Urothelium cell line (cell line): ENCODE data around the gene CTBP1.

Experiments
- DNase-seq: peaks from one replicate; pipeline ENCODE4 v3.0.0; 2011; ENCODE audit warnings: low spot score, mixed read lengths
- FAIRE-seq: peaks from 2 replicates; lab custom pipeline; 2011; peaks lifted over from hg19 to GRCh38; lab: Jason Lieb, UNC

Gene CTBP1

DNA sequence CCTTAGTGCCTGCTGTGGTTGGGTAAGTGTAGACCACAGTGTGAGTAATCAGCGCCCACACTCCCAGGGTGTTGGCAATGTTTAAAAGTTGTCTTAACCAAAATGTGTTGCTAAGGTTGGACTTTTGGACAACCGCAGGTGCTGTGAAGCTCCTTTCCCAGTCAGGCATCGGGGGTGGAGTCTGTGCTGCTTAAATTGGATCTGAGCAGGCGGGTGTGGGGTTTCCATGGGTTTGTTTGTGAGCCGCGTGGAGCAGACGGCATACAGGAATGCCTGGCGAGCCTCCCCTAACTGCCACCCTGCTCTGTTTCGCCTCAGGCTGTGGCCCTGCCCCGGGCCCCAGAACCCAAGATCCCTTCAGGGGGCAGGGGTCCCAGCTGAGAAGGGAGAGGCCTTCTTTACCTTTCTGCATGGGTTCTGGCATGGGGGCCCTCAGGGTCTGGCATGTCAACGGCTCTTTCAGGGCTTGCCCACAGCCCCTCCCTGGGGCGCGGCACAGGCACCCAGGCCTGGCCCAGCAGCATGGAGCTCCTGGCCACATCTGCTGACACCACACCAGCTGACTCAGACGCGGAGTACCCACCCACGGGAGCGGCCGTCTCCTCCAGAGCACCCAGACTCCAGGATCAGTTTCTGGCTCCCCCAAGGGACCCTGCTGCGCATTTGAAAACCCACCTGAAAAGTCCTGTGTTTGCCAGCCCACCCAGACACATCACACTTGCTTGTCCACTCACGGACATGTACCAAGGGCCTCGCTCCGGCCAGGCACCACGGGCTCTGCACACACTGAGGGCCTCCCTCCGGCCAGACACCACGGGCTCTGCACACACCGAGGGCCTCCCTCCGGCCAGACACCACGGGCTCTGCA is 71.4 kb downstream of the CTBP1 start:
- FAIRE-seq (no peak), DNase-seq (peak; percentile 53)

DNA sequence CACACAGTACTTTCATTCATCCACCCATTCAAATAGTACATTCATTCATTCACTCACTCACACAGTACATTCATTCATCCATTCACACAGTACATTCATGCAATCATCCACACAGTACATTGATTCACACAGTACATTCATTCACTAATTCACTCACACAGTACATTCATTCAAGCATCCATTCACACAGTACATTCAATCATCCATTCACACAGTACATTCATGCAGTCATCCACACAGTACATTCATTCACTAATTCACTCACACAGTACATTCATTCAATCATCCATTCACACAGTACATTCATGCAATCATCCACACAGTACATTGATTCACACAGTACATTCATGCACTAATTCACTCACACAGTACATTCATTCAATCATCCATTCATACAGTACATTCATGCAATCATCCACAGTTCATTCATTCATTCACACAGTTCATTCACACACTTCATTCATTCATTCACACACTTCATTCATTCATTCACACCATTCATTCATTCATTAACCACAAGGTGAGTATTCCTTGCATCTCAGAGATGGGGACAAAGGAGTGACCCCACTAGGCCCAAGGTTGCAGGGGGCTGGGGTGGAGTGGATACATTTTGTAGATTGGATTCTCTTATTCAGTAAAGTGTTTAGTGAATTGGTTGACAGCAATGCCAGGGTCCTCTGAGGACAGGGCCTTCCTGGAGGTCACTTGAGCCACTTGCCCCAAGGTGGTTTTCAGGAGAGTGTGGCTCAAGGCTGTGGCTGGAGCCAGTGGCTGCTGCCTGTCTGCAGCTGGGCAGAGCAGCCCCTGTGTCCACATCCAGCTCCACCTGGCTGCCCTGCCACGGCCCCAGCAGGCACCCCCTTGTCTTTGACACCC is 72.3 kb downstream of the CTBP1 start:
- no peak for DNase-seq
- peak; percentile 77 for FAIRE-seq

DNA sequence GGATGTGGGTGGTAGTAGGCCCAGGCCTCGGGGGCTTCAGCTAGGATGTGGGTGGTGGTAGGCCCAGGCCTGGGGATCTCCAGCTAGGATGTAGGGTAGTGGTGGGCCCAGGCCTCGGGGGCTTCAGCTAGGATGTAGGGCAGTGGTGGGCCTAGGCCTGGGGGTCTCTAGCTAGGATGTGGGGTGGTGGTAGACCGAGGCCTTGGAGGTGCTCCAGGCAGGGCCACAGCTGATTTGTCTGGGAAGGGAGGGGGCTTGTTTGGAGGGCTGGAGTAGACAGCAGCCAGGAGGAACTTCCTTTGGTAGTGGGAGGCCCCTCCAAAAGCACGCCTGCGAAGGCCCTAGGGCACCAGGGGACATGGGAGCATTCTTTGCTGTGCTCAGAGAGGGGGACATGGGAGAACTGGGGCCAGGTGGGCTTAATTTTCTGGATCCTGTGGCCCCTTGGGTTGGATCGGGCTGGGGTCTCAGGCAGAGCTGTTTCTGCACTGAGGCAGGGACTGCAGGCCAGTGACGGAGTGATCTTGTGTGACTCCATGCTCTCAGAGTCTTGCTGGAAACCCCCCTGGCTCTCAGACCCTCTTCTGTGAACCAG is 73.2 kb downstream of the CTBP1 start:
- no peak for FAIRE-seq
- DNase-seq, result no peak

DNA sequence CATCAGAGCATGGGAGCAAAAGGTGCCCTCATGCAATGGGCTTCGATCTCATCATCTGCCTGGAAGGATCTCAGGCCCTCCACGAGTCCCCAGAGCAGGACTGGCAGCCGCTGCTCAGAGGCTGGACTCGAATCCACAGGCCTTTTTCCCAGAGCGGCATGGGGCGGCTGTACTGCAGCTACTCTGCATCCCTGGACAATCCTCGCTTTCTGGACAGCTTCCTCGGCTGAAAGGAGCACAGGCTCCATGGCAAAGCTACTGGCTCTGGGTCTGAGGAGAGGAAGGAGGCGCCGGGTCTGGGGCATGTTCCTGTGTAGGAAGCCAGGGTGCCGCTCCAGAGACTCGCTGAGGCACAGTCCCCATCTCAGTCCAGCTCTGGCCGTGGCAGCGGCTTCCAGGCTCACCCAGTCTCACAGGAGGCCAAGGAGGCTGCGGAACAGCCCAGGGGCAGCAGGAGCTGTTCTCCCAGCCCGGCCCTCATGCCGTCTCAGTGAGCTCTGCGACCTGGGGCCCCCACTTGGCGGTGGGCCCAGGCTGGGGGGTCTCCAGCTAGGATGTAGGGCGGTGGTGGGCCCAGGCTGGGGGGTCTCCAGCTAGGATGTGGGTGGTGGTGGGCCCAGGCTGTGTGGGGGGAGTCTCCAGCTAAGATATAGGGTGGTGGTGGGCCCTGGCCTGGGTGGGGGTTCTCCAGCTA is 73.8 kb downstream of the CTBP1 start:
- DNase-seq, result no peak
- no peak for FAIRE-seq

DNA sequence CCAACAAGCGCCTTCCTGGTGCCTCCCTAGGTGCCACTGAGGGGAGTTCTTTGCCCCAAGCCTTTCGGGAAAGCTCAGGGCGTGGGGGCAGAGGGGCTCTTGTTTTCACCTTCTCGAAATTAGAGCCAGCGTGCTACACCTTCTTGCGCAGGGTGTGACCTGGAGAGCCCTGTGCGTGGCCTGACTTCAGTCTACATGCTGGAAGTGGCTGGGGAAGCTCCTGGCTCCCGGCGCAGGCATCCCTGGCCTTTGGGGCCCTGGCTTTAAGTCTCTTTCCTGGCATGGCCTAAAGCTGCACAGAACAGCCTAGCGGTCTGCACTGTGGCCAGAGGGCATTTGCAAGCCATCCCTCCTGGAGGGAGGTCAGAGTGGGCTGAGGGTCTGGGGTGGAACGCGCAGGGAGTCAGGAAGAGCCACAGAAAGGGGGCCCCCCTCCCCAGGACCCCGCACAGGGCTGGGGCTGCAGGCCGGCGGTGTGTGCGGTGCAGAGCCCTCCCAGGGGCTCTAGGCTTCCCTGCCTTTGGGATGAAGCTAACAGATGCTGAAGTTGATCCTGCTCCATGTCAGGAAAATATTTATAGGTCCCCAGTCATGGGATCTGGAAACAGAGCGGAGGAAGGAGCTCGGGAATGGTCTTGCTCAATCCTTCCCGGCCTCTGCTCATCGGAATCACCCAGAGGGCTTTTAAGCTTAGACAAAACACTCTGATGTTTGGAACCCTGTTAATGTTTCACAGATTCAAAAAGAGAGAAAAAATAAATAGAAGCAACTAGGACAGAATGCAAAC is 75.8 kb downstream of the CTBP1 start:
- FAIRE-seq (no peak), DNase-seq (no peak)

DNA sequence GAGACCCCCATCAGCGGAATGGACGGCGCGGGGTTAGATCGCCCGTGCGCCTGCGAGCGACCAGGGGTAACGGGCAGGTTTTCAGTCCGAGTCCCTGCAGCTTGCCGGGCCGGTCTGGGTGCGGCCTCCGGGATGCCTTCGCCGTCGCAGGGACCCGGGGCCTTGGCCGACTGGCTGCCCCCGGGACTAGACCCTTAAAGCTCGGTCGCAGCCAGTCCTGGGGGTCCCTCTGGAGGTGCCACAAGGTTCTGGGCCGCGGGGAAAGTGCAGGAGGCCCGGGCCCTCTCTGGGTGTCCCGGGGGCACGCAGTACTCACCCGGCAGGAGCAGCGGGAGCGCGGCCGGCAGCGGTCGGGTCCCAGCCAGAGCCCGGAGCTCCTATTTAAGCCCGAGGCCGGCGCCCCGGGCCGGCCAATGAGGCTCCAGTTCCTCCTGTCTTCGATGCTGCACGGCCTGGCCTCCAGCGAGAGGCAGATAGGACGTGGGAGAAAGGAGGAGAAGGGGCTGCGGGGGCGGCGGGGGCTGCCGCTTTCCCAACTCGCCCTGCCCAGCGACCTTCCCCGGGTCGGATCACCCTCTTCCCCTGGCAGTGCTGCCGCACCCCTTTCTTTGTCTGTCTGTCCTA is 76.6 kb downstream of the CTBP1 start, which contains the start of gene SPON2:
Gene SPON2 (minus strand): TSS at position 356 of the 624 bp plus-strand sequence.
- FAIRE-seq, result no peak

DNA sequence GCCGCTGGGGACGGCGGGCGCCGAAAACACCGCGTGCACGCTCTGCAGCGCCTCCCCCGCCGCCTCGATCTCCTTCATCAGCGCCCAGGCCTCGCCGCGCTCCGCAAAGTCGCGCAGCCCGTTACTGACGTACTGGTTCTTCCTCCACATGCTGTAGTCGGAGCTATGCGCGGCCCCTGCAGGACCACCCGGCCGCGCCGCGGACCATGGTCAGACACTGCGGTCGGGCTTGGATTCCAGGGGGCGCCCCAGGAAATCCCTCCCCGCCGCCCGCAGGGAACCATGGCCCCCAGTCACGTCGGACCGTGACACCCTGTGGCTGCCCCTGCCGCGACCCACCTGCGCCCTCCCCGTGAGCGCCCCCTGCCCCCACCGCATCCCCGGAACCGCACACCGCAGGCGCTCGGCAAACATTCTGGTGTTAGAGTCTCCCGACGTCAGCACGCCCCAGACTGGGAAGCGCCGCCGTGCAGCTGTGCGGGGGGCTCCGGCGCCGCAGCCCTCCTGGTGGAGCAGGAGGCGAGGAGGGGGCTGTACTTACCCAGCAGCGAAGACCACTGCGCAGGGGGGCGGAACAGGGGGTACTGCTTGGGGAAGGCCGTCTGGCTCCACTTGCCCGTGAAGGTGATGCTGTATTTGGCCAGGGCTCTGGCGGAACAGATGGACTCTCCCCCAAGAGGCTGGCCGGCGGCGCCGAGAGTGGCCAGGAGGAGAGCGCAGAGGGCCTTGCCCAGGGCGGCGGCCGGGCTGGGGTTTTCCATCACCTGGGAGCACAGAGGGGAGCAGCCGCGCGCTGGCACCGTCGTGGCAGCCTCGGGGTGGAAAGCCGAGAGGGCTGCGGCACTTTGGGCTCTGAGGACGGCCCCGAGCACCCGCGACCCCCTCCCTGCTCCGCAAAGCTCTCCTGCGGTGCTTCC is 77.4 kb downstream of the CTBP1 start:
- DNase-seq (no peak), FAIRE-seq (no peak)

More for the DNA sequence above, 76.6 kb downstream of the CTBP1 start, which contains the start of gene SPON2:
- DNase-seq, result no peak

DNA sequence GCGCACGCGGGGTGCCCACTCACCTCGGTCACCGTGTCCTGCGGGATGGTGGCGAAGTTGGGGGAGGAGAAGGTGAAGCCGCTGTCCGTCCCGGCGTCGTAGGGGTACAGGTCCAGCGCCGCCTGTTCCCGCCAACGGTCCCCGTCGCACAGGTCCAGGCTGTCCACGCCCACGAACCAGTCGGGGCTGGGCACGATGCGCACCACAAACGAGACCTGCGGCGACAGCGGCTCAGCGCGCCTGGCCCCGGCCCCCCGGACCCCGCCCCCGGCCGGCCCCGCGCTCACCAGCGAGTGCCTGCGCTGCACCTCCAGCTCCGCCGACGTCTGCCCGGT is 78.0 kb downstream of the CTBP1 start:
- DNase-seq (no peak), FAIRE-seq (no peak)

DNA sequence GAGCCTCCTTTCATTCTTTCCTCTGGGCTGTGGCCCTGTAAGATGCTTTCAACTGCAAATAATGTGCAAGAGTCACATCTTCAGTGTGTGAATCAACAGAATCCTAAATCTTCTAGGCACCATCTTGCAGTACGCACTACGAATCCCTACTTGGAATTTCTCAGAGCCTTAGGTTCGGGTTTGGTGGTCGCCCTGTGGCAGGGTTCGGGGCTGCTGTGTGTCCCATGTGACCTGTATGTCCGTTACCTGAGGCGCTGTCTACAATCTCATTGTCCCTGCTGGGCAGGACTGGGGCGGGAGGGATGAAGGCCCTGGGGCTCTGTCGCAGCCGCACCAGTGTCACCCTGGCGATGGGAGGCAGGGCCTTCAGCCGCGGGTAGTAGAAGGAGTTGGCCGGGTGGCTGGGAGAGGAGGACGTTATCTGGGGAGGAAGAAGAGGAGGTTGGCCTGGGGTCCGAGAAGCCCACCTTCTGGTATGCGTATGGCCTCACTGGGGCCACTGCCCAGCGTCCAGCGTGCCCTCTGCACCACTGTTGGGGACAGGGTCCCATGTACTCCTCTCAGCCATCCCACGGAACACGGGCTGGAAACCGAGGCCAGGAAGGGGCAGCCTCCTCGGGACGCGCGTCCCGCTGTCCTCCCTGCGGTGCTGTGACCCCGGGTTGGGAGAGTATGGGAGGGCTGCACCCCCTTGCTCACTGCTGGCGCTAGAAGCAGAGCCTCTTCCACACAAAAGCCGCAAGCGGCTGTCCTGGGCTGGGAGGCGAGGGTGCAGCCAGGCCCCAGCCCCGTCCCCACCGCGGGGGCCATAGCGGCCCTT is 78.6 kb downstream of the CTBP1 start:
- FAIRE-seq (no peak), DNase-seq (no peak)

DNA sequence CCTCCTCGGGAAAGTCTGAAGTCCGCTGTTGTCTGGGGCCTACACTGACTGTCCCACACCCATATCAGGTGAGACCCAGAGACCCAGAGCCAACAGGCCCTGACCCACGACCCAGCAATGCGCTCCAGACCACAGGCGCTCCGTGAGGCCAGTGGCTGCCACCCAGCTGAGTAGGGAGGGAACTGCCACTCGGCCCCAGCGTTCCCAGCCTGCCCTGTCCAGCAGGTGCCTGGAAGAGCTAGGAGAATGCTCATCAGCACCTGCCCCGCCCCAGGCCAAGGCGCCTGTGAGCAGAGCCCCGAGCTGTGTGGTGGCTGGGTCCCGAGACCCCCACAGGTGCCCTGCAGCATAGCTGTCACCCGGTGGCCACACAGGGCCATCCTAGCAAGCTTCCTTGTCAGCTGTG is 79.2 kb downstream of the CTBP1 start:
- FAIRE-seq (no peak), DNase-seq (no peak)

DNA sequence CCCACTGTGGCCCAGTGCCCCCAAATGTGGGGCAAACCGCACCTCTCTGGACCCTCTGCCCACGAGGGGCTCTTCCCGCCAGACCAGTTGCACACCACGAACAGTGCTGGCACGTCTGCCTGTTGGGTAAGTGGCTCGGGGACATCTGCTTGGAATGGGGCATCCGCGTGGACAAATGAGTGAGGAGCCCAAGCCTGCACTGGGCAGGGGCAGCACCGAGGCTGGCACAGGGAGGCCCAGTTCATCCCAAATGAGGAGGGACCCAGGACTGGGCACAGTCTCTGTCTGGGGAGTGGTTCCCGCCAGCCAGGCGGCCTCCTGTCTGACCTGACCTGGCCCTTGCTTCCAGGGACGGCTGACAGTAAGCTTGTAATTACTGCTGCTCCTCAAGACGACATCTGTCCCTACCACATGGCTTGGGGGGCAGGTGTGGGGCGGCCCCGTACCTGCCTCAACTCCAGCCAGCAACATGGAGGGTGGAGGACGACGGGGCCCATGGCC is 79.7 kb downstream of the CTBP1 start:
- DNase-seq (no peak), FAIRE-seq (no peak)

DNA sequence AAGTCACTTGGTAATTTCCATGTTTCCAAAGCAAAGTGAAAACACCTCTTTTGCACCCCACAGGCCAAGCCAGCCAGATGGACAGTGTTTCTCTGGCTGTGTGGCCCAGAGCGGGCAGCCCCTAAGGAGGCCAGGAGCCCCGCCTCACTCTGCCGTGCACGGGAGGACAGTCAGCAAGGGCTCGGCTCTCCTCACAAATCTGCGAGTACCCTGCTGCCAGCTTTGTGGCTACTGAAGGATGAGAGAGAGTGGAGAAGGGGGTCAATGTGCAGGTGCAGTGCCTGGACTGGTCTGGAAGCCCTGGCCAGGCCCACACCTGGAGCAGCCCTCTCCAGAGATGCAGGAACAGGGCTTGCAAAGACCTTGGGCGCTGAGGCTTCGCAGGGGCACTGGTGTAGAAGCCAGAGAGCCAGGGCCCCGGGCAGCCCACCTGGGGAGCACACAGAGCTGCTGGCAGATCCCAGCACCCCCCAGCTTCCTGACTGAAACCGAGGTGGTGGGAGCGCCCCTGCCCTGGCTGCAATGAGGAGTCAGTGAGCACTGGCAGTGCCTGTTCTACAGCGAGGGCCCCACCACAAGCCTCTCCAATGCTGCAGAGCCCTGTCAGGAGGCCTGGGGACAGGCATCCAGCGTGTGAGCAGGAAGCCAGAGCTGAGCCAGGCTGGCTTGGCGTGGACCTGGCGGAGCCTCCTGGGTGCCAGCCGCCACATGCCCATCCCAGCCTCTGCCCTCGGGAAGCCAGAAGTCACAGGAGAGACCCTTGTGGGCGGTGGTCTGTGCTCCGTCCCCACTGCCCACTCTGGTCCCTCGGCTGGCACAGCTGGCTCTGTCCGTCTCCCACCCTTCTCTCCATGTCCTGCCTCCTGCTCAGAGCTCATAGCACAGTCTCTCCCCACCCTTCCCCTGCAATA is 80.5 kb downstream of the CTBP1 start:
- FAIRE-seq (no peak), DNase-seq (no peak)

DNA sequence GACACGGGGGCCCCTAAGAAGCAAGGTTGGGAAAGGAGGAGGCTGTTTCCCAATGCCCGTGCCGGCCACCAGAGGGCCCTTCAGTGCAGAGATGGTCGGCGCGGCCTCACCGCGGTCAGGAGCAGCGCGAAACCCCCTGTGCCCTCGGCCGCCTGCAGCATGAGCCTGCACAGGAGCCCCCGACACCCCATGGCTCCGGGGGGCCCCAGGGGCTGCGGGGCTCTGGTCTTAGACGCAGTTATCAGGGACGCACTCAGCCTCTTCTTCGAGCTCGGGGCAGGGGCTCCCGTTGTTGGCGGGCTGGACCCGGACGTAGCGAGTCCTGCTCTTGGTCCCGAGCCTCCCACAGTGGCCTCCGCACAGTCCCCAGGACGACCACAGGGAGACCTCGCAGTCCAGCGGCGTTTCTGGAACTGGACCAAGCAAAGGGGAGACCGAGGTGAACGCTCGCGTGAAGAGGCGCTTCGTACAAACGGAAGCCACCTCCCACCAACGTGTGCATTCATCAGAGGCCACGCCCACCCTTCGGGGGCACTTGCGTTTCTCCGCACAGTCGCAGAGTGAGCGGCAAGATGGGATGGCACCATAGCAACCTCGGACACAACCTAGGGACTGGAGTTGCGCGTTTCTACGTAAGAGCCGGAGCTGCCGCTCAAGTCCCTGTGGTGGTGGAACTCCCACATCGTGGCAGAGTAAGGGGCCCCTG is 81.5 kb downstream of the CTBP1 start:
- FAIRE-seq, result peak; percentile 50

DNA sequence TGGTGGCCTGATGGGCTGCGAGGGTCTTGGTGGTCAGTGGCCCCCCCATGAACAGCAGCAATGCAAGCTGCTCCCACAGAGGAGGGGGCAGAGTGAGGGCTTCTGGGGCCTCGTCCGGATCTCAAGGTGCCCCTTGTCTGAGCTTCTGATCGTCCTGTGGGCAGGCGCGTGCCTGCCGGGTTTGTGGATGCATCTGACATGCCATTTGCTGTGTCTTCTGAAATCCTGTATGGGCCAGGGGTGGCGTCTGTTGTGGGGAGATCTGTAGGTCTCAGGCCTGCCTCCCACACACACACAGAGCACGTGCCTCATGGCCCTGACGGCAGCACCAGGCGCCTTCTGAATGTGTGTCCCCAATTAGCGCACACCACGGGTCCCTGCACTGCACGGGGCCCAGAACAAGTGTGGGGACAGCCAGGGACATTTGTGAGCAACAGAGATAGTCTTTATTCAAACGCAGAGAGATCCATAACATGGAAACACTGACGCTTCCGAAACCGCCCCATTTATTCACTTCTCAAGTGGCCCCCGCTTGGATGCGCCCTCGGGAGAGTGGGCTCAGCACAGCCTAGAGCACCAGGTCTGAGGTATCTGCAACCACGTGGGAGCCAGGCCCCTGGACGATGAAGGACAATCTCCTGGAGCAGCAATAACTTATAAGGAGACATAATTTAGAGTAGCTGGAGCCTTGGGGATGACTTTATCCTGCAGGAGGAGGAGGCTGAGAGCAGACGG is 82.3 kb downstream of the CTBP1 start:
- no peak for DNase-seq
- FAIRE-seq, result no peak

More for the DNA sequence above, 81.5 kb downstream of the CTBP1 start:
- peak; percentile 82 for DNase-seq

DNA sequence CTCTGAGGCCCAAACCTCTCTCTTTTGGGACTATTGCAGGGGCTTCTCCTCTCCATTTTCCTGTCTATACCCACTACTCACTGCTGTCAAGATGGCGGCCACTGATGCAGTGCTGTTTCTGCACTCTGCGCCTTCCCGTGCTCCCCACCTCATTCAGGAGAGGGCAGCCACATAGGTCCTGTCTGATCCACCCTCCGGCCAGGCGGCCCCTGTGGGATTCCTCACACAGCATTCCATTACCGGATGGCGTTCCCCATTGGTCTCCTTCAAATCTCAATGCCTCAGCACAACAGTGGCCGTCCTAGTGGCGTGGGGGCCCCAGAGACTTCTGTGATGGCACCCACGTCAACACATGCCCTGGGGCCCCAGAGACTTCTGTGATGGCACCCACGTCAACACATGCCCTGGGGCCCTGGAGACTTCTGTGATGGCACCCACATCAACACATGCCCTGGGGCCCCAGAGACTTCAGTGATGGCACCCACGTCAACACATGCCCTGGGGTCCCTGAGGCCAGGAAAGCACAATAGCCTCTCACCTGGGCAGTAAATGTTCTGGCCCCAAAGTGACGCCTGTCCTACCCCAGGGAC is 83.9 kb downstream of the CTBP1 start:
- no peak for FAIRE-seq
- no peak for DNase-seq
